ENCODE data around the gene SH3RF3.

Gene SH3RF3

GRCh38 chr2:109381327-109381820, 252.4 kb downstream of the SH3RF3 start:
- in situ Hi-C loops (cut with HindIII; ENCODE audit: low pct_unique_long_range_greater_than_20kb, low sequenced_read_pairs), result no loop called here
- DNase-seq (ENCODE audit: low read depth in 1 of 2, low spot score in 1 of 2), result no peak
- TF ChIP-seq JUND (IDR thresholded peaks at IDR 0.05; ENCODE audit: low read depth), result no peak

GRCh38 chr2:109382226-109382895, 253.4 kb downstream of the SH3RF3 start:
- no peak for DNase-seq (ENCODE audit: low read depth in 1 of 2, low spot score in 1 of 2)
- TF ChIP-seq JUND (IDR thresholded peaks at IDR 0.05; ENCODE audit: low read depth), result no peak
- in situ Hi-C loops (cut with HindIII; ENCODE audit: low pct_unique_long_range_greater_than_20kb, low sequenced_read_pairs), result no loop called here

- no peak for TF ChIP-seq JUND (IDR thresholded peaks at IDR 0.05; ENCODE audit: low read depth)
Observed at GRCh38 chr2:109382951-109383350, 253.9 kb downstream of the SH3RF3 start.

GRCh38 chr2:109383505-109384307, 254.7 kb downstream of the SH3RF3 start:
- in situ Hi-C loops (cut with HindIII; ENCODE audit: low pct_unique_long_range_greater_than_20kb, low sequenced_read_pairs), result no loop called here
- TF ChIP-seq JUND (IDR thresholded peaks at IDR 0.05; ENCODE audit: low read depth), result no peak
- no peak for DNase-seq (ENCODE audit: low read depth in 1 of 2, low spot score in 1 of 2)

More at GRCh38 chr2:109382951-109383350, 253.9 kb downstream of the SH3RF3 start:
- in situ Hi-C loops (cut with HindIII; ENCODE audit: low pct_unique_long_range_greater_than_20kb, low sequenced_read_pairs), result no loop called here
- DNase-seq (ENCODE audit: low read depth in 1 of 2, low spot score in 1 of 2), result peak; percentile 34 to 42

GRCh38 chr2:109384308-109385271, 255.6 kb downstream of the SH3RF3 start:
- no peak for TF ChIP-seq JUND (IDR thresholded peaks at IDR 0.05; ENCODE audit: low read depth)
- no peak for DNase-seq (ENCODE audit: low read depth in 1 of 2, low spot score in 1 of 2)
- in situ Hi-C loops (cut with HindIII; ENCODE audit: low pct_unique_long_range_greater_than_20kb, low sequenced_read_pairs), result no loop called here

- in situ Hi-C loops (cut with HindIII; ENCODE audit: low pct_unique_long_range_greater_than_20kb, low sequenced_read_pairs), result no loop called here
- no peak for DNase-seq (ENCODE audit: low read depth in 1 of 2, low spot score in 1 of 2)
- no peak for TF ChIP-seq JUND (IDR thresholded peaks at IDR 0.05; ENCODE audit: low read depth)
Observed at GRCh38 chr2:109385506-109385905, 256.5 kb downstream of the SH3RF3 start.

- DNase-seq (ENCODE audit: low read depth in 1 of 2, low spot score in 1 of 2), result no peak
- no peak for TF ChIP-seq JUND (IDR thresholded peaks at IDR 0.05; ENCODE audit: low read depth)
- in situ Hi-C loops (cut with HindIII; ENCODE audit: low pct_unique_long_range_greater_than_20kb, low sequenced_read_pairs), result no loop called here
Observed at GRCh38 chr2:109386004-109386695, 257.1 kb downstream of the SH3RF3 start.

GRCh38 chr2:109387221-109387735, 258.3 kb downstream of the SH3RF3 start:
- no peak for TF ChIP-seq JUND (IDR thresholded peaks at IDR 0.05; ENCODE audit: low read depth)
- DNase-seq (ENCODE audit: low read depth in 1 of 2, low spot score in 1 of 2), result no peak
- in situ Hi-C loops (cut with HindIII; ENCODE audit: low pct_unique_long_range_greater_than_20kb, low sequenced_read_pairs), result no loop called here

GRCh38 chr2:109387778-109388469, 258.9 kb downstream of the SH3RF3 start:
- in situ Hi-C loops (cut with HindIII; ENCODE audit: low pct_unique_long_range_greater_than_20kb, low sequenced_read_pairs), result no loop called here
- no peak for DNase-seq (ENCODE audit: low read depth in 1 of 2, low spot score in 1 of 2)
- no peak for TF ChIP-seq JUND (IDR thresholded peaks at IDR 0.05; ENCODE audit: low read depth)

- no peak for TF ChIP-seq JUND (IDR thresholded peaks at IDR 0.05; ENCODE audit: low read depth)
- in situ Hi-C loops (cut with HindIII; ENCODE audit: low pct_unique_long_range_greater_than_20kb, low sequenced_read_pairs), result no loop called here
- DNase-seq (ENCODE audit: low read depth in 1 of 2, low spot score in 1 of 2), result no peak
Observed at GRCh38 chr2:109391243-109391642, 262.2 kb downstream of the SH3RF3 start.

GRCh38 chr2:109392140-109392539, 263.1 kb downstream of the SH3RF3 start:
- no peak for DNase-seq (ENCODE audit: low read depth in 1 of 2, low spot score in 1 of 2)
- in situ Hi-C loops (cut with HindIII; ENCODE audit: low pct_unique_long_range_greater_than_20kb, low sequenced_read_pairs), result no loop called here
- no peak for TF ChIP-seq JUND (IDR thresholded peaks at IDR 0.05; ENCODE audit: low read depth)
